ENCODE measurements around the gene HOXD1. TPM values are rescaled to one million over a fixed set of nuclear protein-coding genes. Genes with fewer than 3 reads are reported as not detected.

HOXD1 gene
- total RNA-seq, 1 experiment from 2014 or later, result not detected

GRCh38 chr2:176170602-176171305 is 17.7 kb upstream of the HOXD1 start:
- TF ChIP-seq CTCF (IDR thresholded peaks at IDR 0.05; ENCODE audit: unreplicated experiment), result no peak
- no peak for DNase-seq (ENCODE audit: unreplicated experiment)
- no peaks in the 10 kb centered on the region for H3K36me3 Mint-ChIP-seq (ENCODE audit: insufficient read depth, unreplicated experiment)
- no TSS peak for BruUV-seq (replicated peaks)
- no peaks in the 10 kb centered on the region for H3K9me3 Mint-ChIP-seq (ENCODE audit: unreplicated experiment)
- no peaks in the 10 kb centered on the region for H3K27me3 Mint-ChIP-seq (ENCODE audit: insufficient read depth, unreplicated experiment)
- POLR2A ChIA-PET, result no interaction called here
- intact Hi-C loops (cut with micrococcal nuclease), result no loop called here
- CTCF ChIA-PET, result interaction anchor here (0.7 kb wide), 1 partner anchor 284 kb away, joined by 3 read pairs; no protein-coding TSS in a partner anchor
- H3K27ac Mint-ChIP-seq (ENCODE audit: low read depth, unreplicated experiment), result no peak overlapping the region
- H3K4me3 Mint-ChIP-seq (ENCODE audit: unreplicated experiment), result no peak overlapping the region
- H3K4me1 Mint-ChIP-seq (ENCODE audit: insufficient read depth, unreplicated experiment), result no peaks in the 10 kb centered on the region

- ChIA-PET POLR2A (no interaction called here), CTCF (no interaction called here)
- no peak for TF ChIP-seq CTCF (IDR thresholded peaks at IDR 0.05; ENCODE audit: unreplicated experiment)
- H3K27ac Mint-ChIP-seq (ENCODE audit: low read depth, unreplicated experiment), result no peak overlapping the region
- DNase-seq (ENCODE audit: unreplicated experiment), result no peak
- intact Hi-C loops (cut with micrococcal nuclease), result no loop called here
- H3K27me3 Mint-ChIP-seq (ENCODE audit: insufficient read depth, unreplicated experiment), result no peaks in the 10 kb centered on the region
- H3K9me3 Mint-ChIP-seq (ENCODE audit: unreplicated experiment), result no peaks in the 10 kb centered on the region
- no peaks in the 10 kb centered on the region for H3K36me3 Mint-ChIP-seq (ENCODE audit: insufficient read depth, unreplicated experiment)
- H3K4me3 Mint-ChIP-seq (ENCODE audit: unreplicated experiment), result no peak overlapping the region
- H3K4me1 Mint-ChIP-seq (ENCODE audit: insufficient read depth, unreplicated experiment), result no peaks in the 10 kb centered on the region
- no TSS peak for BruUV-seq (replicated peaks)
These were observed 17.0 kb upstream of the HOXD1 start for GRCh38 chr2:176171351-176172006.

- intact Hi-C loops (cut with micrococcal nuclease), result no loop called here
- H3K4me3 Mint-ChIP-seq (ENCODE audit: unreplicated experiment), result no peak overlapping the region
- TF ChIP-seq CTCF (IDR thresholded peaks at IDR 0.05; ENCODE audit: unreplicated experiment), result no peak
These were observed 16.2 kb upstream of the HOXD1 start for GRCh38 chr2:176172007-176172894.

More at GRCh38 chr2:176172007-176172894, 16.2 kb upstream of the HOXD1 start:
- Mint-ChIP-seq H3K27me3 (ENCODE audit: insufficient read depth, unreplicated experiment) (no peaks in the 10 kb centered on the region), H3K9me3 (ENCODE audit: unreplicated experiment) (no peaks in the 10 kb centered on the region), H3K36me3 (ENCODE audit: insufficient read depth, unreplicated experiment) (no peaks in the 10 kb centered on the region), H3K4me1 (ENCODE audit: insufficient read depth, unreplicated experiment) (no peaks in the 10 kb centered on the region), H3K27ac (ENCODE audit: low read depth, unreplicated experiment) (no peak overlapping the region)
- BruUV-seq (replicated peaks), result no TSS peak
- ChIA-PET CTCF (interaction anchor here (0.7 kb wide), 1 partner anchor 15 kb away, joined by 3 read pairs; no protein-coding TSS in a partner anchor), POLR2A (no interaction called here)
- no peak for DNase-seq (ENCODE audit: unreplicated experiment)

All from MCF 10A (cell line).